Liver (tissue), 9 donors: ENCODE measurements around the gene COPE. TPM values are rescaled to one million over a fixed set of nuclear protein-coding genes. Genes with fewer than 3 reads are reported as not detected.

Experiments used
- DNase-seq: peaks from one replicate; pipeline ENCODE4 v3.0.0-alpha.2; 2017; ENCODE audit warnings: low spot score
- H3K27ac ChIP-seq, 2 donors: one replicate each; pipeline ENCODE4 v1.7.0; 2013; ENCODE audit warnings: inconsistent platforms in 2 of 2, low read length in 2 of 2, control low read depth in 1 of 2, low read depth in 1 of 2, mild to moderate bottlenecking in 1 of 2
- H3K27me3 ChIP-seq, 4 donors: one replicate each; pipeline versions ENCODE4 v1.6.1 to v1.7.0; 2013; ENCODE audit warnings: low read length in 3 of 4, inconsistent platforms in 1 of 4, mild to moderate bottlenecking in 1 of 4, moderate library complexity in 1 of 4; ENCODE audit not compliant: control insufficient read depth in 4 of 4, insufficient read depth in 4 of 4
- H3K36me3 ChIP-seq, 4 donors: one replicate each; pipeline versions ENCODE4 v1.6.1 to v1.7.0; 2013; ENCODE audit warnings: low read length in 3 of 4, mild to moderate bottlenecking in 3 of 4, low read depth in 1 of 4, moderate library complexity in 1 of 4; ENCODE audit not compliant: control insufficient read depth in 4 of 4, insufficient read depth in 3 of 4
- H3K4me1 ChIP-seq, 4 donors: one replicate each; pipeline versions ENCODE4 v1.6.1 to v1.7.0; 2013; ENCODE audit warnings: low read length in 3 of 4, mild to moderate bottlenecking in 3 of 4, moderate library complexity in 1 of 4; ENCODE audit not compliant: control insufficient read depth in 4 of 4, insufficient read depth in 4 of 4
- H3K4me3 ChIP-seq, 3 donors: one replicate each; pipeline versions ENCODE4 v1.6.1 to v1.7.0; 2013; ENCODE audit warnings: low read length in 3 of 3, control low read depth in 1 of 3, low read depth in 1 of 3, mild to moderate bottlenecking in 1 of 3
- H3K9ac ChIP-seq, 2 donors: one replicate each; pipeline ENCODE4 v1.7.0; 2013; ENCODE audit warnings: low read length in 2 of 2, mild to moderate bottlenecking in 2 of 2, moderate library complexity in 2 of 2, control low read depth in 1 of 2, low read depth in 1 of 2
- H3K9me3 ChIP-seq, 4 donors: one replicate each; pipeline versions ENCODE4 v1.6.1 to v1.7.0; 2013; ENCODE audit warnings: low read length in 3 of 4; ENCODE audit not compliant: control insufficient read depth in 4 of 4
- ATF3 ChIP-seq: IDR thresholded peaks from 2 replicates; pipeline ENCODE4 v1.6.1; 2016; ENCODE audit warnings: antibody characterized with exemption
- CTCF ChIP-seq: fragments of 150-350 bp; IDR thresholded peaks from 2 replicates; pipeline ENCODE4 v1.5.1; 2017; ENCODE audit warnings: improper control_type of control experiment, low read depth, low read length; ENCODE audit not compliant: missing input control
- EGR1 ChIP-seq, 2 donors: IDR thresholded peaks; 2 replicates each; pipeline ENCODE4 v1.6.1; 2016 to 2018; ENCODE audit warnings: antibody characterized with exemption in 2 of 2, low read depth in 2 of 2
- FOXA1 ChIP-seq: IDR thresholded peaks from 2 replicates; pipeline ENCODE4 v1.6.1; 2016; ENCODE audit warnings: antibody characterized with exemption
- FOXA2 ChIP-seq: IDR thresholded peaks from 2 replicates; pipeline ENCODE4 v1.6.1; 2016; ENCODE audit warnings: antibody characterized with exemption
- GABPA ChIP-seq, 2 donors: IDR thresholded peaks in 1 of 2; conservative IDR thresholded peaks in 1 of 2; 2 replicates each; pipeline ENCODE4 v1.6.1; 2016; ENCODE audit warnings: antibody characterized with exemption in 2 of 2, mild to moderate bottlenecking in 1 of 2, moderate library complexity in 1 of 2
- HNF4A ChIP-seq, 2 donors: conservative IDR thresholded peaks; 2 replicates each; pipeline ENCODE4 v1.6.1; 2016; ENCODE audit warnings: antibody characterized with exemption in 2 of 2, mild to moderate bottlenecking in 2 of 2
- HNF4G ChIP-seq: IDR thresholded peaks from 2 replicates; pipeline ENCODE4 v1.6.1; 2016; ENCODE audit warnings: antibody characterized with exemption
- JUND ChIP-seq, 2 donors: IDR thresholded peaks; 2 replicates each; pipeline ENCODE4 v1.6.1; 2016; ENCODE audit warnings: antibody characterized with exemption in 2 of 2
- MAX ChIP-seq: IDR thresholded peaks from 2 replicates; pipeline ENCODE4 v1.6.1; 2016; ENCODE audit warnings: antibody characterized with exemption
- NR2F2 ChIP-seq: IDR thresholded peaks from 2 replicates; pipeline ENCODE4 v1.6.1; 2016; ENCODE audit warnings: antibody characterized with exemption
- RAD21 ChIP-seq, 2 donors: IDR thresholded peaks; 2 replicates each; pipeline ENCODE4 v1.6.1; 2016; ENCODE audit warnings: antibody characterized with exemption in 2 of 2, mild to moderate bottlenecking in 2 of 2
- RXRA ChIP-seq, 2 donors: IDR thresholded peaks; 2 replicates each; pipeline ENCODE4 v1.6.1; 2017 to 2018; ENCODE audit warnings: antibody characterized with exemption in 2 of 2, mild to moderate bottlenecking in 1 of 2
- SP1 ChIP-seq: IDR thresholded peaks from 2 replicates; pipeline ENCODE4 v1.6.1; 2018; ENCODE audit warnings: antibody characterized with exemption, mild to moderate bottlenecking
- TAF1 ChIP-seq: conservative IDR thresholded peaks from 2 replicates; pipeline ENCODE4 v1.6.1; 2016; ENCODE audit warnings: antibody characterized with exemption, mild to moderate bottlenecking
- ZBTB33 ChIP-seq: IDR thresholded peaks from 2 replicates; pipeline ENCODE4 v1.6.1; 2016; ENCODE audit warnings: antibody characterized with exemption
- WGBS: extraction: QIAGEN DNeasy Blood & Tissue Kit; methylation state at CpG from one replicate; pipeline ENCODE4 v1.1.7; 2013; 5-methylcytosine and 5-hydroxymethylcytosine counted together
- polyA plus RNA-seq, 2 donors: library from polyadenylated mRNA; stranded (reverse) in 1 of 2; unstranded in 1 of 2; fragments of 200-250 nt in 1 of 2; fragments of >200 nt in 1 of 2; fragmentation: Nextera tagmentation in 1 of 2; extraction: Ambion mirVana in 1 of 2; gene quantifications; one replicate each; pipeline versions ENCODE4 v1.2.1 to v1.2.3, GENCODE V29; 2013 to 2015
- total RNA-seq, 2 donors: library from RNA; depleted of rRNA; stranded (reverse); fragments of >200 nt; gene quantifications; one replicate each; pipeline ENCODE4 v1.2.3, GENCODE V29; 2014
- donor health status: healthy.
- donor health status: healthy.
- donor health status: healthy.
- donor health status: healthy.
- donor health status: healthy.

Gene COPE
- total and polyA plus RNA-seq, 4 donors = 103 to 204 (median 142) TPM

- 97% methylated on average over 14 of the region's 14 CpGs for WGBS
- peaks cover 2 to 10% (median 4%) of the 10 kb centered on the region in 4 donors for H3K4me1 ChIP-seq
- peaks cover 0 to 23% (median 10%) of the 10 kb centered on the region in 4 donors for H3K36me3 ChIP-seq
Measured at GRCh38 chr19:18912933-18913332, 6.3 kb downstream of the COPE start.

GRCh38 chr19:18910801-18911436, 8.3 kb downstream of the COPE start:
- H3K4me3 ChIP-seq = no peak overlapping the region
- peaks cover 4 to 43% (median 16%) of the 10 kb centered on the region in 4 donors for H3K36me3 ChIP-seq
- no peaks in the 10 kb centered on the region for H3K9me3 ChIP-seq
- peaks cover 0 to 3% (median under 1%) of the 10 kb centered on the region in 4 donors for H3K4me1 ChIP-seq
- no peak for TF ChIP-seq CTCF
- TF ChIP-seq RAD21 (IDR thresholded peaks at IDR 0.05) = no peak
- no peak for TF ChIP-seq FOXA1
- TF ChIP-seq GABPA (IDR thresholded peaks at IDR 0.05 in 1 of 2, conservative IDR thresholded peaks at IDR 0.05 in 1 of 2) = no peak
- no peak for DNase-seq
- no peak overlapping the region for H3K9ac ChIP-seq
- no peak overlapping the region for H3K27ac ChIP-seq
- H3K27me3 ChIP-seq = no peaks in the 10 kb centered on the region
- WGBS = 96% methylated on average over 19 of the region's 19 CpGs

More at GRCh38 chr19:18912933-18913332, 6.3 kb downstream of the COPE start:
- TF ChIP-seq FOXA1 (no peak), ZBTB33 (no peak), SP1 (no peak), HNF4G (no peak), RXRA (IDR thresholded peaks at IDR 0.05) (no peak)
- no peak overlapping the region for H3K4me3 ChIP-seq
- DNase-seq = no peak
- no peak overlapping the region for H3K9ac ChIP-seq
- no peak overlapping the region for H3K27ac ChIP-seq
- H3K9me3 ChIP-seq = no peaks in the 10 kb centered on the region
- no peaks in the 10 kb centered on the region for H3K27me3 ChIP-seq

GRCh38 chr19:18910010-18910409, 9.2 kb downstream of the COPE start:
- H3K4me1 ChIP-seq = no peaks in the 10 kb centered on the region
- no peak for DNase-seq
- no peak overlapping the region for H3K4me3 ChIP-seq
- H3K9me3 ChIP-seq = no peaks in the 10 kb centered on the region
- WGBS = 94% methylated on average over 10 of the region's 10 CpGs
- no peaks in the 10 kb centered on the region for H3K27me3 ChIP-seq
- H3K36me3 ChIP-seq = peaks cover 4 to 48% (median 16%) of the 10 kb centered on the region in 4 donors
- no peak for TF ChIP-seq HNF4G
- TF ChIP-seq EGR1 (IDR thresholded peaks at IDR 0.05; ENCODE audit: low read depth in 2 of 2) = no peak
- no peak for TF ChIP-seq ZBTB33
- TF ChIP-seq SP1 = no peak
- TF ChIP-seq FOXA1 = no peak
- TF ChIP-seq HNF4A (conservative IDR thresholded peaks at IDR 0.05) = no peak
- TF ChIP-seq FOXA2 = no peak
- no peak for TF ChIP-seq ATF3
- no peak for TF ChIP-seq TAF1
- TF ChIP-seq JUND (IDR thresholded peaks at IDR 0.05) = no peak
- TF ChIP-seq RAD21 (IDR thresholded peaks at IDR 0.05) = no peak
- no peak for TF ChIP-seq MAX
- no peak for TF ChIP-seq GABPA (IDR thresholded peaks at IDR 0.05 in 1 of 2, conservative IDR thresholded peaks at IDR 0.05 in 1 of 2)
- TF ChIP-seq NR2F2 = no peak
- no peak for TF ChIP-seq RXRA (IDR thresholded peaks at IDR 0.05)
- H3K9ac ChIP-seq = no peak overlapping the region
- no peak overlapping the region for H3K27ac ChIP-seq
